ENCODE data around the gene POLE. TPM values are rescaled to one million over a fixed set of nuclear protein-coding genes. Genes with fewer than 3 reads are reported as not detected.

The POLE gene
- total and polyA plus RNA-seq, 9 of the 15 experiments (the other 6 are each of a cell fraction or from before 2014, with no cell fraction given) = 2.4 to 154 (median 49.6) TPM

DNA sequence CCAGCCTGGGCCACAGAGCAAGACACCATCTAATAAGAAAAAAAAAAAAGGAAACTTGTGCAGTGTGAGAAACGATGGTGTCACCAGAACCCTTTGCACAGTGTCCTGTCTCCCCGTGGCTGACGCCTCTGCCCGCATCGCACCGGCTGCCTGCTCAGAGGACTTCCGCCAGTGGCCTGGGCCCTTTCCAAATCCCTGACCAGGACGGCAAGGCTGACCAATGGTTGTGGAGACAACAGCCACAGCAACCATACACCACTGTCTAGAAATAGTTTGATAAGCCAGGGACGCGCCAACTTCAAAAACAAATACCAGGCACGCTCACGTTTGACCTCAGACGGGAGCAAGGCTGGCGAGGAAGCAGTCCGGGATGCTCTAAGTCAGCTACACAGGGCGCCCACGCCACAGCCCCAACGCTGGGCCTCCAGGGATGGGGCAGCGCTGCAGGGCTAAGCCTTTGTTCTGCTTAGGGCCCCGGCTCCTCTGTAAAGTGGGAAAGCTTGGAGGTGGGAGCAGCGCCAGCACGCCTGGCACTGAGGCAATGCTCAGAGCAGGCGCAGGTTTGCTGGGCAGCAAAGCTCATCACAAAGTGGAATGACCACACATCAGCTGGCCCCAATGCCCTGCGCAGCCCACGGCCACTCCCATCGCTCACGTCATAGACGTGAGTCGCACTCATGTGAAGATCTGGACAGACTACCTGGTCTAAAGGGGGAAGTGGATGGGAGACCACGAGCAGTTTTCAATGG lies 36.0 kb upstream of the POLE start:
- FAIRE-seq (peak; percentile 37), DNase-seq (ENCODE audit: extremely low read depth in 1 of 4, low spot score in 3 of 4) (peak in 1 of 4 experiments; percentile 54), ATAC-seq (peak; percentile 53)
- in situ Hi-C loops (cut with MboI) (no loop called here), intact Hi-C loops (cut with micrococcal nuclease) (no loop called here)
- Histone ChIP-seq H3K36me3 (ENCODE audit: control insufficient read depth, insufficient read depth, low read length) (peaks cover 92% of the 10 kb centered on the region), H3K27ac (ENCODE audit: extremely low read depth, low read depth, low read length) (peak overlapping the region; percentile 43; the same call in 2 of the 3 replicates), H4K20me1 (replicated peaks; ENCODE audit: control insufficient read depth, insufficient read depth, low read length) (no peaks in the 10 kb centered on the region; the same call in 1 of the 2 replicates), H3K4me2 (ENCODE audit: insufficient read depth, low read length) (no peak overlapping the region), H3K9ac (ENCODE audit: insufficient read depth in 1 of 2, low read depth in 2 of 2, low read length in 2 of 2) (peak overlapping the region in 1 of 2 experiments; percentile 80; a peak in 2 of 4 replicates), H3K4me3 (no peak overlapping the region), H3K79me2 (ENCODE audit: control insufficient read depth, insufficient read depth, low read length) (no peaks in the 10 kb centered on the region; the same call in 2 of the 3 replicates), H3K27me3 (ENCODE audit: control insufficient read depth in 2 of 2, insufficient read depth in 2 of 2, low read length in 2 of 2) (no peaks in the 10 kb centered on the region), H3K4me1 (replicated peaks in 1 of 2; ENCODE audit: control insufficient read depth in 2 of 2, insufficient read depth in 2 of 2, low read length in 2 of 2) (peaks cover 0 to 18% of the 10 kb centered on the region in 2 experiments; a peak in 3 of 5 replicates), H3K9me1 (ENCODE audit: control insufficient read depth, insufficient read depth, low read length) (peaks cover 5% of the 10 kb centered on the region), H2AFZ (ENCODE audit: low read depth, low read length) (no peak overlapping the region), H3K9me3 (replicated peaks; ENCODE audit: control insufficient read depth, insufficient read depth, low read depth, low read length) (no peaks in the 10 kb centered on the region)
- CTCF ChIA-PET (ENCODE audit: low intra/inter-chr PET ratio) = no interaction called here
- POLR2A ChIA-PET = interaction anchor here (0.6 to 1.0 kb wide), 2 partner anchors 9 to 112 kb away, joined by 3 read pairs; no protein-coding TSS in a partner anchor
- BruUV-seq (replicated peaks) = no TSS peak
- 89% methylated on average over 30 of the region's 30 CpGs for WGBS (ENCODE audit: insufficient coverage, low coverage, missing lambda C conversion rate)
- TF ChIP-seq RBM22 (IDR thresholded peaks at IDR 0.05; ENCODE audit: low read depth, low read length, poor library complexity, severe bottlenecking) (peak; percentile 78), RBFOX2 (IDR thresholded peaks at IDR 0.05; ENCODE audit: low read depth, low read length) (peak; percentile 26; the same call in 1 of the 2 replicates), POLR2A (conservative IDR thresholded peaks at IDR 0.05) (peak; percentile 36; the same call in 1 of the 2 replicates), ZNF121 (CRISPR knock-in tag; conservative IDR thresholded peaks at IDR 0.05) (0 out of 2 replicates have a peak, but pooled peaks have one; percentile 5), ZC3H11A (IDR thresholded peaks at IDR 0.05; ENCODE audit: low read depth, low read length) (no peak), FOSL1 (tag; conservative IDR thresholded peaks at IDR 0.05) (peak; percentile 65; the same call in 1 of the 2 replicates), SPI1 (IDR thresholded peaks at IDR 0.05; ENCODE audit: borderline replicate concordance, low read depth, low read length) (peak; percentile 61), NRF1 (conservative IDR thresholded peaks at IDR 0.05 in 1 of 2, IDR thresholded peaks at IDR 0.05 in 1 of 2) (peak; percentile 28 to 31; a peak in 2 of 4 replicates), EP300 (IDR thresholded peaks at IDR 0.05; ENCODE audit: low read length) (no peak), STAT5B (CRISPR knock-in tag; IDR thresholded peaks at IDR 0.05) (no peak), ESRRB (CRISPR knock-in tag; IDR thresholded peaks at IDR 0.05; ENCODE audit: borderline replicate concordance) (no peak), POLR2G (IDR thresholded peaks at IDR 0.05; ENCODE audit: low read depth, low read length) (peak; percentile 75), ZC3H4 (CRISPR knock-in tag; IDR thresholded peaks at IDR 0.05; ENCODE audit: borderline replicate concordance) (no peak)
- TF ChIP-seq, protein P1, sequence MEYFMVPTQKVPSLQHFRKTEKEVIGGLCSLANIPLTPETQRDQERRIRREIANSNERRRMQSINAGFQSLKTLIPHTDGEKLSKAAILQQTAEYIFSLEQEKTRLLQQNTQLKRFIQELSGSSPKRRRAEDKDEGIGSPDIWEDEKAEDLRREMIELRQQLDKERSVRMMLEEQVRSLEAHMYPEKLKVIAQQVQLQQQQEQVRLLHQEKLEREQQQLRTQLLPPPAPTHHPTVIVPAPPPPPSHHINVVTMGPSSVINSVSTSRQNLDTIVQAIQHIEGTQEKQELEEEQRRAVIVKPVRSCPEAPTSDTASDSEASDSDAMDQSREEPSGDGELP (CRISPR knock-in tag; IDR thresholded peaks at IDR 0.05; ENCODE audit: borderline replicate concordance) = peak; percentile 48; the same call in 1 of the 2 replicates
- TF ChIP-seq, protein P2, sequence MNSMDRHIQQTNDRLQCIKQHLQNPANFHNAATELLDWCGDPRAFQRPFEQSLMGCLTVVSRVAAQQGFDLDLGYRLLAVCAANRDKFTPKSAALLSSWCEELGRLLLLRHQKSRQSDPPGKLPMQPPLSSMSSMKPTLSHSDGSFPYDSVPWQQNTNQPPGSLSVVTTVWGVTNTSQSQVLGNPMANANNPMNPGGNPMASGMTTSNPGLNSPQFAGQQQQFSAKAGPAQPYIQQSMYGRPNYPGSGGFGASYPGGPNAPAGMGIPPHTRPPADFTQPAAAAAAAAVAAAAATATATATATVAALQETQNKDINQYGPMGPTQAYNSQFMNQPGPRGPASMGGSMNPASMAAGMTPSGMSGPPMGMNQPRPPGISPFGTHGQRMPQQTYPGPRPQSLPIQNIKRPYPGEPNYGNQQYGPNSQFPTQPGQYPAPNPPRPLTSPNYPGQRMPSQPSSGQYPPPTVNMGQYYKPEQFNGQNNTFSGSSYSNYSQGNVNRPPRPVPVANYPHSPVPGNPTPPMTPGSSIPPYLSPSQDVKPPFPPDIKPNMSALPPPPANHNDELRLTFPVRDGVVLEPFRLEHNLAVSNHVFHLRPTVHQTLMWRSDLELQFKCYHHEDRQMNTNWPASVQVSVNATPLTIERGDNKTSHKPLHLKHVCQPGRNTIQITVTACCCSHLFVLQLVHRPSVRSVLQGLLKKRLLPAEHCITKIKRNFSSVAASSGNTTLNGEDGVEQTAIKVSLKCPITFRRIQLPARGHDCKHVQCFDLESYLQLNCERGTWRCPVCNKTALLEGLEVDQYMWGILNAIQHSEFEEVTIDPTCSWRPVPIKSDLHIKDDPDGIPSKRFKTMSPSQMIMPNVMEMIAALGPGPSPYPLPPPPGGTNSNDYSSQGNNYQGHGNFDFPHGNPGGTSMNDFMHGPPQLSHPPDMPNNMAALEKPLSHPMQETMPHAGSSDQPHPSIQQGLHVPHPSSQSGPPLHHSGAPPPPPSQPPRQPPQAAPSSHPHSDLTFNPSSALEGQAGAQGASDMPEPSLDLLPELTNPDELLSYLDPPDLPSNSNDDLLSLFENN (IDR thresholded peaks at IDR 0.05; ENCODE audit: low read depth in 2 of 2, low read length in 2 of 2) = no peak
- TF ChIP-seq, protein P3, sequence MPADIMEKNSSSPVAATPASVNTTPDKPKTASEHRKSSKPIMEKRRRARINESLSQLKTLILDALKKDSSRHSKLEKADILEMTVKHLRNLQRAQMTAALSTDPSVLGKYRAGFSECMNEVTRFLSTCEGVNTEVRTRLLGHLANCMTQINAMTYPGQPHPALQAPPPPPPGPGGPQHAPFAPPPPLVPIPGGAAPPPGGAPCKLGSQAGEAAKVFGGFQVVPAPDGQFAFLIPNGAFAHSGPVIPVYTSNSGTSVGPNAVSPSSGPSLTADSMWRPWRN (IDR thresholded peaks at IDR 0.05; ENCODE audit: low read depth) = no peak
